NCI-H2029 treated with DMSO at 0.1 percent for 48 hours (cell line): ENCODE results near the gene LRRC38.
"Not testable (repeated sequence)": the region's sequence is repeated elsewhere in the genome, so short reads cannot be mapped to it uniquely, and the experiment has no call there.

ENCODE experiments used
- DNase-seq: peaks from one replicate; lab custom pipeline; 2025; lab: John Stamatoyannopoulos, UW

LRRC38 gene, protein sequence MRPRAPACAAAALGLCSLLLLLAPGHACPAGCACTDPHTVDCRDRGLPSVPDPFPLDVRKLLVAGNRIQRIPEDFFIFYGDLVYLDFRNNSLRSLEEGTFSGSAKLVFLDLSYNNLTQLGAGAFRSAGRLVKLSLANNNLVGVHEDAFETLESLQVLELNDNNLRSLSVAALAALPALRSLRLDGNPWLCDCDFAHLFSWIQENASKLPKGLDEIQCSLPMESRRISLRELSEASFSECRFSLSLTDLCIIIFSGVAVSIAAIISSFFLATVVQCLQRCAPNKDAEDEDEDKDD

DNA sequence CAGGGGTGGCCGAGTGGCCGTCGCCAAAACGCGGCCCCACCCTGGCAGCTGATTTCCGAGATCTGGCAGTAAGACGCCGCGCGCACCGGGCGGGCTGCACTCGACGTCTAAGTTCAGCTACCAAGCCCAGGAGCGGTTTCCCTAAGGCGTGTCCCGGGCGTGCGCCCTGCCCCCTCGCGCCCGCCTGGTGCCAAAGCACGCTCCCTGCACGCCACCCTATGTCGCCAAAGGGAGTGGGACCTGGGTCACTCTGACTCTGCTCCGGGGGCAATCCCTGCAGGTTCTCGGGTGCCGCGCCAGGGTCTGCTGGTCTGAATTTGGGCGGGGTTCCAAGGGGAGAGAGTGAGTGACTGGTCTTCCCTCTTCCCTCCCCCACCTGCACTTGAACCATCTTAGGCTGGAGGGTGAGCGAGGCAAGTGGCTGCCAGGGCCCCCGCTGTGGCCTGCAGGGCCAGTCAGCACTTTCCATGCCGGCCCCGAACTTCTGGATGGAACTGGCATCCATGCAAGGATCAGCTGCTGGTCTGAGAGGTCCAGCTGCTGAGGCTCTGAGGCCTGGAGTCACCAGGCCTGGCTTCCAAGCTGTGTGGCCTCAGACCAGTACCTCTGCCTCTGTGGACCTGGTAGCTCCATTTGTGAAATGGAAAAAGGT is at the start of gene LRRC38:
LRRC38 (minus strand) TSS at position 109 of the 652 bp plus-strand sequence. CDS start 410 bp downstream, outside the sequence.
- DNase-seq, result no peak

DNA sequence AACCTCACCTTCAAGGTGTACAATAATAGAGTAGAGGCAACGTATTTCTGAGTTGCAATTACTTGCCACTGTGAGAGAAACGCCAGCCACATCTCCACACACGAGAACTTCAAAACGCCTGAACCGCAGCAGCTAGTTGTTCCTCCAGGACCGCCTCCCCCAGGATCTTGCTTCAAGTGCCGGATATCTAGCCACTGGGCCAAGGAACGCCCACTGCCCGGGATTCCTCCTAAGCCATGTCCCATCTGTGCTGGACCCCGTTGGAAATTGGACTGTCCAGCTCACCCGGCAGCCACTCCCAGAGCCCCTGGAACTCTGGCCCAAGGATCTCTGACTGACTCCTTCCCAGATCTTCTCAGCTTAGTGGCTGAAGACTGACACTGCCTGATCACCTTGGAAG is 49.2 kb upstream of the LRRC38 start:
- not testable (repeated sequence) for DNase-seq

DNA sequence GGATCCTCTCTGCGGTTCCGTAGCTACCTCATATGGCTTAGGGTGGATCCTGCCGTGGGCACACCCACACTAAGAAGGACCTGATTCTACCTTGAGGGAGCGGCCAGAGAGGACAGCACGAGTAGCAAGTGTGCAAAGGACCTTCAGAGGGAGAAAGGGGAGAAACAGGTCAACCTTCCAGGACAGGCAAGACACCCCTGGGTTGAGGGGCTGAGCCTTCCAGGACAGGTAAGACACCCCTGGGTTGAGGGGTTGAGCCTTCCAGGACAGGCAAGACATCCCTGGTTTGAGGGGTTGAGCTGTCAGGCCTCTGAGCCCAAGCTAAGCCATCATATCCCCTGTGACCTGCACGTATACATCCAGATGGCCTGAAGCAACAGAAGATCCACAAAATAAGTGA is 46.7 kb upstream of the LRRC38 start:
- no peak for DNase-seq

DNA sequence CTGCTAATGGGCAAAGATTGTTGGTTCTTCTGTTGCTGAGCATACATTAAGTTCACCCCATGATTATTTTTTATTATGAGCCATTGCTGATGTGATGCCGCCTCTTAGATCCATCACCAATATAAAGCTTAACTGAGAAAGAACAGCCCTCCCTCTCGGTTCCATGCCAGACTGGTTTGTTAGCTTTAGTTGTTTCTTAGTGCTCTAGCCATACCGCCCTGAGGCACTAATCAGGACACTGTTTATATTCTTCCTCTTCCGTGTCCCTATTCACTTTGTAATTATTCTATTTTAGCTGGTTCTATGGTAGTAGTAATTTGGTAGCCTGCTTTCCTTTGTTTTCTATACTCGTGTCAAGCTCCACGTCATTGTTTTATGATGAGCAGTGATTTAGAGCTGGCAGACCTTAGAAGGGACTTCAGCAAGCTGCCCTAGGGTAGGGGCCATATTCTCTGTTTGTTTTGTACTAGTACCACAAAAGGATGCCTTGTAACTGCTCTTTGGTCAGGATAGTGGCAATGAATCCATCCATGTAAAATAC is 42.5 kb upstream of the LRRC38 start:
- no peak for DNase-seq

DNA sequence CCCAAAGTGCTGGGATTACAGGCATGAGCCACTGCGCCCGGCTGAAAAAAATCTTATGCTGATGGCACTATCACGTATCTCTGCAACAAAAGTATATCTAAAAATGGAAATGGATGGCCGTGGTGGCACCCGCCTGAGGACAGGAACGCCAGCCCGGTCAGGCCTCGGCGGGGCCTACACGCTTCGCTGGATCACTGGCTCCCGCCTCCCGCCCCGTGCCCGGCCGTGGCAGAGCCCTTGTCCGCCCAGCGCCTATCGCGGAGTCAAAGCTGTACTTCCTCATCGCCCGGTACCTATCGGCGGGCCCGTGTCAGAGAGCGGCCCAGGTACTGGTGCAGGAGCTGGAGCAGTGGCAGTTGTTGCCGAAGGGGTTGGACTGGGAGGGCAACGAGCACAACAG is 41.0 kb upstream of the LRRC38 start:
- no peak for DNase-seq

DNA sequence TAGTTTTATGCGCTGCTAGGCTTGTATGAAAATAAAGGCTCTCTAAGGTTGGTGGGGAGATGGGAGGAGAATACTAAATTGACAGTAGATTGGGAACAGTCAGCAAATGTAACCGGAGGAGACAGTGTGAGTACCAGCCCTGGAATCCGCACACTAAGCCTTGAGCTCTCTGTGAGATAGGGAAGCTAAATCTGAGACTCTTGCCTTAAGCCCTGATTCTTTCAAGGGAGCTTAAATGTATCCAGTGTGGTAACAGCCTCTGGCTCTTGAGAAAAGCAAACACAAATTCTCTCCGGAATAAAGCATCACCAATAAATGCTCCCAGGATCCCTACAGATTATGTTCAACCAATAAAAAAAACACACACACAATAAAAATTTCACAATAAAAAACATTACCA is 36.9 kb upstream of the LRRC38 start:
- DNase-seq, result no peak

DNA sequence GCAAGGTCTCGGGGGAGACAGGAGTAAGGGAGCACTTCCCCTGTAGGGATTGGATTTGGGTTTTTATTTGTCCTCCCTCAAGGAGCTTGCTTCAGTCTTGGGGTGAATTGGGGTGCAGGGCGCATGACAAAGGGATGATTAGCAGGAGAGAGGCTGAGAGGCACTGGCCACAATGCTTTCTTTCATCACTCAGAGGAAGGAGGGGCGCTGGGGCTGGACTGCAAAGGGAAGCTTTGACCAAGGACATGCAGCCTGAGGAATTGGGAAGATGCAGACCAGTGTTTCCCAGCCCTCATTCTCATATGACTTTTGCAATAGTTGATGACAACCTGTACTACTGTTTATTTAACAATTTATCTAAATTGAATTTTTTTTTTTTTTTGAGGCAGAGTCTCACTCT is 35.7 kb upstream of the LRRC38 start:
- DNase-seq, result no peak

DNA sequence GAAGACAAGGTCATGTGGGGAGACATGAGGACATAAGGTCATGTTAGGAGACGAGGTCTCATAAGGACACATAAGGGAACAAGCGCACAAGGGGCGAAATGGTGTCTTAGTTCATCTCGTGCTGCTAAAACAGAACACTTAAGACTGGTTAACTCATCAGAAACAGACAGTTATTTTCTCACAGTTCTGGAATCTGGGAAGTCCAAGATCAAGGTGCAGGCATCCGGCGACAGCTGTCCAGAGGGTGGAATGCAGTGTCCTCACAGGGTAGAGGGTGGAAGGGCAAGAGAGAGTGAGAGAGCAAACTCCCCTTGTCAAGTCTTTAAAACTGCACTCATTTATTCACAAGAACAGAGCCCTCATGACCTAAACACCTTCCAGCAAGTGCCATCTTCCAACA is 35.2 kb upstream of the LRRC38 start:
- no peak for DNase-seq

DNA sequence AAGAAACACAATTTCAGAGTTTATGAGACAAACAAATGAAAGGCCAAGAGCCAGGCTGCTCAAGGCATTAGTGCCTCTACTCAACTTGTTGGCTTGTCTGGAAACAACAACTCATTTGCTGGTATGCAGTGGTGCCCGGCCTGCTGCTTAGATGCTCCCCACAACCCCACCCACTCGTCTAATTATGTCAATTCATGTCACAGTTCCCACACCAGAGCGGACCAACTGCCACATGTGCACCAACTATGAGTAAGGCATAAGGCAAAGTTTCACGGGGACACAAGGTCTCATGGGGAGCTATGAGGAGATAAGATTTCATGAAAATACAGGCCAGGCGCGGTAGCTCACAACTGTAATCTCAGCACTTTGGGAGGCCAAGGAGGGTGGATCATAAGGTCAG is 34.5 kb upstream of the LRRC38 start:
- DNase-seq, result no peak

DNA sequence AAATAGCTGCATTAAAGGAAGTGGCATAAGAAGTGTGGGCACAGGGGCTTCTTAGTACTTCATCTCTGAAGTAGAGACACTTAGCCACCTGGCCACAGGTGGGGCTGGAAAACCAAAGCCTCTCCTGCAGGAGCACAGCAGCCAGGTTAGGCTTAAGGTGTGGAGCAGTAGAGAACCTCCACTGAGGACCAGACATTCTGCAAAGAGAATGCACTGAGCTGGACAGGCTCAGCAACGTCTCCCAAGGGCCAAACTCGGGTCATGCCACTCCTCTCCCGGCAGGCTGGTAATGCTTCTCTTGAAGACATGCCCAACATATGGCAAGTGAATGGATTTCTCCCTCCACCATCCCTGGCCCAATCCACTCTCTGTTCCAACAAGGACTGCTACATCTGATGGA is 33.0 kb upstream of the LRRC38 start:
- no peak for DNase-seq

DNA sequence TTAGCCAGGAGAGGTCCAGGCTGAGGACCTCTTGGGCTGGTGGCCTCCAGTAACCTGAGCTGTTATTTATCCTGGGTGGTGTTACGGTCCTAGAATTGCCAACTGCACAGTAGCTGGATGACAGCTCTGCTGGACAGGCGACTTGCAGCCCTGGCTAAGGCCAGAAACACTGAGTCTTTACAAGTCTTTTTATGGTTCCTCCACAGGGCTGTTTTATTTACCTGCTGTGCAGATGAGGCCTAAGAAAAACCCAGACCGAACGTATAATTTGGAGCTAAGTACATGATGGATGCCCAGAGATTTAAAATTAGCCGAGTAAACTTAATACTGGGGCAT is 30.4 kb upstream of the LRRC38 start:
- DNase-seq, result no peak

DNA sequence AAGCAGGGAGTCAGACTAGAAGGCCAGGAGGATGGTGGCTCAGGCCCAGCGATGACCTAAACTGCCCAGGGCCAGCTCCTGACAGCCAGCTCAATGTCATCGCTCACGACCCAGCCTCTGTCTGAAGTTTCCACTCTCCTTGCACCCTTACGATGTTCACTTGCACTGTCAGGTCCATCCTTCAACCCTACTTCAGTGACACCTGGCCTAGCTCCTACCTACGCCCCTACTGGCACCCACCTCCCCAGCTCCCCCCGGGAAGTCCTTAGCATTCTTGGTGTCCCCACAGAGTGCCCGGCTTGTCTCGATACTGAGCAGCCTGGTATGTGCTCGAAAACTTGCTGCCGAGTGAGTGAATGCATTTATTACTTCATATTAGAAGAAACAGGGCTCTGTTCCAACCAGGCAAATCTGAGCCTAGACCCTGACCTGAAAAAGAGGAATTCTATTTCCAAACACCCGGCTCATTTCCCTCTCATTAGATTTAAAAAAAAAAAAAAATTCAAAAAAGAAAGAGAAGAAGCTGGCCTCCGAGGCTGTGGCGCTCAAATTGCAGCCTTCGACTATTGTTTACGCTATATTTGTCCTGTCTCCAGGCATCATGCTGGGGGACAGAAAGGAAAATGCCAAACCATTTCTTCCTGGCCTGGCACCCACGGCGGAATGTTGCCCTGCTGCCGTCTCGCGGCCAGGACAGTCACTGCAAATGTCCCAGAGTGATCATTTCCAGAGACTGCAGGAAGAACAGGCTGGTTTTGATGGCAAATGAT is 29.8 kb upstream of the LRRC38 start:
- DNase-seq, result peak; percentile 20

DNA sequence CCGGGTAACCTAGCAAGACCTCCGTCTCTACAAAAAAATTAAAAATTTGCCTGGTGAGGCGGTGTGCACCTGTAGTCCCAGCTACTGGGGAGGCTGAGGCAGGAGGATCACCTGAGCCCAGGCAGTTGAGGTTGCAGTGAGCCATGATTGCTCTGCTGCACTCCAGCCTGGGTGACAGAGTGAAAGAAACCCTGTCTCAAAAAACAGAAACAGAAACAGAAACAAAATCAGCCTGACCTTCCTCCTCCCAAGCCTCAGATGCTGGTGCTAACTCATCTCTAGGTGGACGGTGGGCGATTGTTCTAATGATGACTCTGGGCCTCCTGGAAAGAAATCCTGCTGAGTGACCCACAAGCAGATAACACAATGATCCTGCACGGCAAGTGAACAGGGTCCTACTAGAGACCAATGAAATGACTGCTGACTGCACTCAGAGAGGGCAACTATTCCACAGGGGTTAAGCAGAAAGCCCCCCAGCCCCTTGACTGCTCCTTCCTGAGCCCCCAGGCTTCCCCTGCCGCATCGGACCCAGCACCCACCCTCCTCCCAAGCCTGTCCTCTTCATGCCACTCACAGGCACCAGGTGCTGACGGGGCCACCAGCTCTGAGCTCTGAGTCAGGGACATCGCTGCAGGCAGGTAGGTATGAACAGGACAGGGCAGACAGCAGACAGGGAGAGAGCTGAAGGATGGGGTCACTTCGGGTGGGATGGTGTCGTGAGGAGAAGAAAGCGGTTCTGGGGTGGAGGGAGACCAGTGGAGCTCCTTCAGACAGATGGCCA is 27.8 kb upstream of the LRRC38 start:
- no peak for DNase-seq

DNA sequence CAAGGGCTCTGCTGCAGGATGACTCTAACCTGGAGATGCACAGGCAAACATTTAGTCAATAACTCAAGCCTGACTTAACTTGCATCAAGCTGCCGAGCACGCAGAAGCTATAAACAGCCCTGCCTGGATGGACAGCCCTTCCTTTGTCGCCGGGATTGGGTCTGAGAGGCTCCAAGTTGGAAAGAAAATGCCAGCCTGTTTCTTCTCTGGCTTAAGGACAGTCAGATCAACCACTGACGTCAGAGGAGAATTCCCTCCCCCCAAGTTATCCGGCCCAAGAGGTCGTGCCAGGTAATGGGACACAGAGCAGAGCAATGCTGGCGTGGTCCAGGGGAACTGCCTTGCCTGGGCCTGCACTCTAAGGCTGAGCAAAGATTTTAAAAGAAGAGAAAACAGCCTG is 27.1 kb upstream of the LRRC38 start:
- no peak for DNase-seq

DNA sequence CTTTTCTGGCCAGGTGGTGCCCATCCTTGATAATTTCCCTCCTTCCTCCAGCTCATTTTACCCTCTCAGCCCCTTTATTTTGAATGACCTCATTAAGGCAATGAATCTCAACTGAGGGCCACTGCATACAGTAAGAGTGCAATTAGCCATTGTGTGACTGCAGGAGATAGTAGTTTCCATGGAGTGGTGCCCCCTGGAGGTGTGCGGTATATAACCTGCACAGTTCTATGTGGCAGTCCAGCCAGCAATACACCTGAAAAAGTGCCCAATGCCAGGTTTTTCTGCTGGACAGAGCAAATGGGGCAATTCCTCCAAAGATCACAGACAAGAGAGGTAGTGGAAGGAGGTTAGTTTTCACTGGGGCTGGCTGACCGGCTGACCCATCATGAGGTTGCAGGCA is 25.9 kb upstream of the LRRC38 start:
- DNase-seq, result no peak

DNA sequence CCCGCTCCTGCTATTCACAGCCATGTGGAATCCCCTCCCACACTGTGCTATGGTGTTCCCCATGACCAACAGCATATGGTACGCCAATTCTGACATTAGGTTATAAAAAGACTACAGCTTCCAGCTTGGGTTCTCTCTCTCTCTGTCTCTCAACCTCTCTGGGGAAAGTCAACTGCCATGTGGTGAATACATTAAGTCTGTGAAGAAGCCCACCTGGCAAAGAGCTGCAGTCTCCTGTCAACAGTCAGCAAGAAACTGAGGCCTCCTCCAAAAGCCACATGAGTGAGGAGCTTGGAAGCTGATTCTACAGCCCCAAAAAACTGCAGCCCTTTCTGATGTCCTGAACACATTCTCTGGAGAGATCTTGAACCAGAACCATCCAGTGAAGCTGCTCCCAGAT is 25.0 kb upstream of the LRRC38 start:
- DNase-seq, result no peak

DNA sequence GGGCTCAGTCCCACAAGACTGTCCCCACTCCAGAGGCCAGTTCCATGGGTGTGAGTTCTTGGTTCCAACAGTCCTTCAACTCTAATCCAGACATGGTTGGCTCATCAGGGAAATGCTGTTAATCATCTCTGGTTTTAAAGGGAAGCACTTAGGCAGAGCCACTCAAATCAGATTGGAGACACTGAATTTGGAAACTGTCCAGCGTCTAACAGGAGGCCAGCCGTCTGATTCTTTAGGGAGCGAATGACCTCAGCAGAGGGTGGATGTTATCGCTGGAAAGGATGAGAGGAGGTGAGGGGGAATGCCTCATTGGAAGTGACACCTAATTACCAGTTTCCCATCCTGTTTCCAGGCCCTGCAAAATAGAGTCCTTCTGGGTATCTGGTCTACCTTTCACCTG is 22.8 kb upstream of the LRRC38 start:
- peak; percentile 41 for DNase-seq

DNA sequence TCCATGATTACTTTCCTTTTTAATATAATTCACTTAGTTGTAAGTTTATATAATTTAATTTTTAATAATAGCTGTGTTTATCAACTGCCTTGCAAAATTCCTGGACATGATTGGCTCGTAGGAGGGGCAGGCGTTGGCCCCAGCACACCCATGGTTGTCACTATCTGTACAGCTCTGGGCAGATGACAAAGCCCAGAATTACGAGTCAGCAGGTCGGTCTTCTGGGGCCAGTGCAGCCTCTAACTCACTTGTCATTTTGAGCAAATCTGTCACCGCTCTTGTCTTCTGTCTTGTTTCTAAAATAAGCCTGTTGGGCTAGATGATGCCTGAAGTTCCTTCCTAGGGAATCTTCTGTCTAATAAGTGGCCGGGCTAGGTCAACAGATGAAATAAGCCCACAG is 21.4 kb upstream of the LRRC38 start:
- no peak for DNase-seq

DNA sequence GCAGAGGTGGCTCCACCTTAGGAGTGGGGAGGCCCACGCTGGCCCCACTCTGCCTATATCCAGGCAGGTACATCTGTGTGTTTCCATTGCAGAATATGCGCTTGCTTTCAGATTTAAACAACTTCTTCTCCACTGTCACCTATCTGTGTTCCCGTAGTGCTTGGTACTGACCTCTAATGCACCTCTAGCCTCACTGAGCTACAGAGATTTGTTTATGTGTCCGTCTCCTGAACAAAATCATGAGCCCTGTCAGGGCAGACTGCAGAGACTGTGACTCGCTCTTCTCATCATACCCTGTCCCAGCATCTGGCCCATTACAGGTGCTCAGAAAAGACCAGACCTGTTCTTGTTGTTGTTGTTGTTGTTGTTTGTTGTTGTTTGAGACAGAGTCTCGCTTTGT is 14.5 kb upstream of the LRRC38 start:
- DNase-seq, result no peak

DNA sequence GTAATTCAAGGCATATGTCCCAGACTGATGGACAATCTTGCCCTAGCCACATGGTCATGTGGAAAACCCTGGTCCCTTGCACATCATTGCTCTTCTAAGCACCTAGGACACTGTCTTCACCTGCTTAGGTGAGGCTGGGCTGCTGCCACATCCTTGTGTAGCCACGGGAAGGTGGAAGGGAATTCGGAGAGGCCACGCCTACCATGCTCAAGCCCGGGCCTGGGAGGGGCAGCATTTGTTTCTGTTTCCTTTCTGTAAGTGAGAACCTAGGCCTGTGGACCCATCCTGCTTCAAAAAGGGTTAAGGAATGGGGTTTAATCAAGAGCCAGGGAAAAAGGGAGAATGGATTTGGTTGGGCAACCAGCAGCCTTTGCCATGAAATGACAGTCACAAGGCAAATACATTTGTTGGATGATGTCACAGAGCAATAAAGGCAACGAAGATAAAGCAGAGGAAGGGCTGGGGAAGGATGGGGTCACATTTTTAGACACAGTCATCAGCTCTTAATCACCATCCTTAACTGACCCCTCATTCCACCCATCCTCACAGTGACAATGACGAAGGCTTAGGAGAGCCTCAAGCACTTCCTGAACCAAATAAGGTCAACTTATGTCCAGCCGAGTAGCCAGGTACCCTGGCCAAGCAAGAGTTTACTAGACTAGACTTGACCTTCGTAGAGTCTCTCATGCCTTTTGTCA is 10.1 kb upstream of the LRRC38 start:
- DNase-seq, result no peak

DNA sequence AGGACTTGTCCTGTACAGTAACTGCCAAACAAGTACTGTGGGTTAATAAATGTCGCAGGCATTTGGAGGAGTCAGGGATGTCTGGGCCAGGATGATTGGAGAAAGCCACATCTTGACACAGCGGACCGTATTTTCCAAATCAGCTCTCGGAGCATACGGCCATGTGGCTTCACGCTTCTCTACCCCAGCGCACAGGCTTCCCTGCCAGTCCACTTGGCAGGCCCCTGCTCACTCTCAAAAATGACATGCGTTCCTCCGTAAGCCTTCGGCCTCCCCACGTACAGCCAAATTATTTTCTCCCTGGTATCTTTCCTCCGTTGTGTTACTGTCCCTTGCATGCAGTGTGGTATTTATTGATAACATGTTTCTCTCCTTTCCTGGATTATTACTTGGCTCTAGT is 7.2 kb upstream of the LRRC38 start:
- DNase-seq, result no peak
